Breast epithelium (tissue), 3 donors: ENCODE data around the gene MC3R.

ENCODE experiments used
- POLR2A ChIP-seq: fragments of 450-650 bp; IDR thresholded peaks from one replicate; pipeline ENCODE4 v1.6.1; 2016; ENCODE audit warnings: antibody characterized with exemption, mild to moderate bottlenecking, moderate library complexity
- TF ChIP-seq, protein P1 (sequence below), 3 donors: fragments of 450-650 bp; IDR thresholded peaks; one replicate each; pipeline ENCODE4 v1.5.1; 2016 to 2017; ENCODE audit warnings: antibody characterized with exemption in 3 of 3, mild to moderate bottlenecking in 3 of 3, moderate library complexity in 3 of 3

DNA sequence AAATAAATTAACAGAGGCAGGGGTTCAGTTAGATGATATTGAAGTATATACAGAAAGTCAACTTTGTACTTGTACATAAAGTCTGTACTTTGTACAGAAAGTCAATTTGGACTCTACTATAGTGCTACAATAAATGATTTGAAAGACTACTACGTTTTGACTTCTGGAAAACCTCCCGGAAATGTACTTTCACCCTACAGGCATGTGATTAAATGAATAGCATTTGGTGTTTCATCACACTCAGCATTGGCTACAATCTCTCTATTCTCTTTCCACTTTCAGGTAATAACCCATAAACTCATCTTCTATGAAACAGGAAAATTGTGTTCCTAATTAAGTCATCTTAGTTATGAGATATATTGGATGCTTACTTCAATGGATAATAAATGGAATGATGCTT lies 25.6 kb upstream of the MC3R start:
- TF ChIP-seq POLR2A, result no peak
- TF ChIP-seq, protein P1, sequence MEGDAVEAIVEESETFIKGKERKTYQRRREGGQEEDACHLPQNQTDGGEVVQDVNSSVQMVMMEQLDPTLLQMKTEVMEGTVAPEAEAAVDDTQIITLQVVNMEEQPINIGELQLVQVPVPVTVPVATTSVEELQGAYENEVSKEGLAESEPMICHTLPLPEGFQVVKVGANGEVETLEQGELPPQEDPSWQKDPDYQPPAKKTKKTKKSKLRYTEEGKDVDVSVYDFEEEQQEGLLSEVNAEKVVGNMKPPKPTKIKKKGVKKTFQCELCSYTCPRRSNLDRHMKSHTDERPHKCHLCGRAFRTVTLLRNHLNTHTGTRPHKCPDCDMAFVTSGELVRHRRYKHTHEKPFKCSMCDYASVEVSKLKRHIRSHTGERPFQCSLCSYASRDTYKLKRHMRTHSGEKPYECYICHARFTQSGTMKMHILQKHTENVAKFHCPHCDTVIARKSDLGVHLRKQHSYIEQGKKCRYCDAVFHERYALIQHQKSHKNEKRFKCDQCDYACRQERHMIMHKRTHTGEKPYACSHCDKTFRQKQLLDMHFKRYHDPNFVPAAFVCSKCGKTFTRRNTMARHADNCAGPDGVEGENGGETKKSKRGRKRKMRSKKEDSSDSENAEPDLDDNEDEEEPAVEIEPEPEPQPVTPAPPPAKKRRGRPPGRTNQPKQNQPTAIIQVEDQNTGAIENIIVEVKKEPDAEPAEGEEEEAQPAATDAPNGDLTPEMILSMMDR (IDR thresholded peaks at IDR 0.05), result no peak
